ENCODE results near the gene HSPA5.

HSPA5 gene

GRCh38 chr9:125261501-125262293 lies 20.6 kb upstream of the HSPA5 start, which contains the start of gene GAPVD1:
GAPVD1 (plus strand) TSS chr9:125261826; CDS start chr9:125298922, 37,096 bp downstream.
- Histone ChIP-seq H3K27ac (peak within 1 kb of the TSS; percentile 18), H3K36me3 (replicated peaks) (peaks cover 2% of the 10 kb centered on the region), H3K27me3 (replicated peaks) (no peaks in the 10 kb centered on the region), H3K4me3 (ENCODE audit: low read depth, low read length) (peak within 1 kb of the TSS; percentile 89)
- in situ Hi-C loops (cut with HindIII; ENCODE audit: low pct_ligation_motif_present, low sequenced_read_pairs) = no loop called here
- peak; percentile 54 for DNase-seq
- TF ChIP-seq, protein P1, sequence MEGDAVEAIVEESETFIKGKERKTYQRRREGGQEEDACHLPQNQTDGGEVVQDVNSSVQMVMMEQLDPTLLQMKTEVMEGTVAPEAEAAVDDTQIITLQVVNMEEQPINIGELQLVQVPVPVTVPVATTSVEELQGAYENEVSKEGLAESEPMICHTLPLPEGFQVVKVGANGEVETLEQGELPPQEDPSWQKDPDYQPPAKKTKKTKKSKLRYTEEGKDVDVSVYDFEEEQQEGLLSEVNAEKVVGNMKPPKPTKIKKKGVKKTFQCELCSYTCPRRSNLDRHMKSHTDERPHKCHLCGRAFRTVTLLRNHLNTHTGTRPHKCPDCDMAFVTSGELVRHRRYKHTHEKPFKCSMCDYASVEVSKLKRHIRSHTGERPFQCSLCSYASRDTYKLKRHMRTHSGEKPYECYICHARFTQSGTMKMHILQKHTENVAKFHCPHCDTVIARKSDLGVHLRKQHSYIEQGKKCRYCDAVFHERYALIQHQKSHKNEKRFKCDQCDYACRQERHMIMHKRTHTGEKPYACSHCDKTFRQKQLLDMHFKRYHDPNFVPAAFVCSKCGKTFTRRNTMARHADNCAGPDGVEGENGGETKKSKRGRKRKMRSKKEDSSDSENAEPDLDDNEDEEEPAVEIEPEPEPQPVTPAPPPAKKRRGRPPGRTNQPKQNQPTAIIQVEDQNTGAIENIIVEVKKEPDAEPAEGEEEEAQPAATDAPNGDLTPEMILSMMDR (IDR thresholded peaks at IDR 0.05; ENCODE audit: low read depth, low read length, missing control alignments) = peak; percentile 30

DNA sequence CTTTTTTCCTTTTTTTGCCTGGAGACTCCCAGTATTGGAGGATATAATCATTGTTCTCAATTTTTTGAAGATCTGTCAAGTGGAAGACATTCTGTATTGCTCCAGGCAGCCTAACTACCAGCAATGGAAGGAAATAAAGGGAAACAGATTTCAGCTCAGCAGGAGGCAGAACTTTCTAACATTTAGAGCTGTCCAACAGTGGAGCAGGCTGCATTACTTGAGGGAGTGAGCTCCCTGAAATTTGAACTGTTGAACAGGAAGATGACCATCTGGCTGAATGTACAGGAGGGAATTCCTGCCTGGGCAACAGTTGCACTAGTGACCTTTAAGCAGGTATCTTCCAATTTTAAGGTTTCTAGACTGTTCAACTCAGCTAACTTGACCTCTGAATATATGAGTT lies 19.4 kb upstream of the HSPA5 start:
- Histone ChIP-seq H3K27me3 (replicated peaks) (no peaks in the 10 kb centered on the region), H3K27ac (no peak overlapping the region), H3K4me3 (ENCODE audit: low read depth, low read length) (no peak overlapping the region), H3K36me3 (replicated peaks) (no peaks in the 10 kb centered on the region)
- TF ChIP-seq, protein P1 (IDR thresholded peaks at IDR 0.05; ENCODE audit: low read depth, low read length, missing control alignments) = no peak
- in situ Hi-C loops (cut with HindIII; ENCODE audit: low pct_ligation_motif_present, low sequenced_read_pairs) = no loop called here
- DNase-seq = no peak

- no peaks in the 10 kb centered on the region for H3K36me3 ChIP-seq (replicated peaks)
- TF ChIP-seq, protein P1 (IDR thresholded peaks at IDR 0.05; ENCODE audit: low read depth, low read length, missing control alignments) = no peak
- H3K27me3 ChIP-seq (replicated peaks) = no peaks in the 10 kb centered on the region
- DNase-seq = no peak
- no peak overlapping the region for H3K4me3 ChIP-seq (ENCODE audit: low read depth, low read length)
- in situ Hi-C loops (cut with HindIII; ENCODE audit: low pct_ligation_motif_present, low sequenced_read_pairs) = no loop called here
- H3K27ac ChIP-seq = no peak overlapping the region
Observed at GRCh38 chr9:125258832-125259534, 17.8 kb upstream of the HSPA5 start.

- in situ Hi-C loops (cut with HindIII; ENCODE audit: low pct_ligation_motif_present, low sequenced_read_pairs) = no loop called here
- no peak for DNase-seq
- Histone ChIP-seq H3K27me3 (replicated peaks) (no peaks in the 10 kb centered on the region), H3K27ac (no peak overlapping the region), H3K36me3 (replicated peaks) (no peaks in the 10 kb centered on the region), H3K4me3 (ENCODE audit: low read depth, low read length) (no peak overlapping the region)
- TF ChIP-seq, protein P1 (IDR thresholded peaks at IDR 0.05; ENCODE audit: low read depth, low read length, missing control alignments) = no peak
Observed at GRCh38 chr9:125258160-125258785, 17.1 kb upstream of the HSPA5 start.

DNA sequence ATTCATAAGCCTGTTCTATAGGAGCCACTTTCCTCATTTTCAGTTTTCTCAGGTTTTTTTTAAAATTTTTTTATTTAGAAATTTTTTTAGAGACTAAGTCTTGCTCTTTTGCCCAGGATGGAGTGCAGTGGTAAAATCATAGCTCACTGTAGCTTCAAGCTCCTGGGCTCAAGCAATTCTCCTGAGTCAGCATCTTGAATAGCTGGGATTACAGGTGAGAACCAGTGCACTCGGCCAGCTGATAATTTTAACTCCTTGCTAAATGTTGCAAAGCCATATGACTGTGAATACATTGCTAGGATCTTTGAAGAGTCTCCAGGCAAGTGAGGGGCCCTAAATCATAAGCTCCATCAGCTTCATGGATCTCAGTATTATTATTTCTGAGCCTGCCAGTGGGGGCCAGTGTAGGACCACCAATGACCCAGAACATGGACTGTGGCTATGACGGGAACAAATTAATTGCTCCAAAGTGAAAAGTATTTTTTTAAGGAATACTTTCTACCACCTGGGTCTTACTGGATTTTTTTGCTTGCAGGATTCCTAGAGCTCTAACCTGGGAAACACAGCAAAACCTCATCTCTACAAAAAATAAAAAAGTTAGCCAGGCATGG lies 14.7 kb upstream of the HSPA5 start:
- TF ChIP-seq, protein P1 (IDR thresholded peaks at IDR 0.05; ENCODE audit: low read depth, low read length, missing control alignments) = peak; percentile 60
- in situ Hi-C loops (cut with HindIII; ENCODE audit: low pct_ligation_motif_present, low sequenced_read_pairs) = no loop called here

More for the DNA sequence above, 14.7 kb upstream of the HSPA5 start:
- Histone ChIP-seq H3K36me3 (replicated peaks) (no peaks in the 10 kb centered on the region), H3K27ac (no peak overlapping the region), H3K4me3 (ENCODE audit: low read depth, low read length) (no peak overlapping the region), H3K27me3 (replicated peaks) (no peaks in the 10 kb centered on the region)
- no peak for DNase-seq
